Glomerular visceral epithelial cell (primary cell): ENCODE measurements around the gene CXCL10.
"Not testable (repeated sequence)": the region's sequence is repeated elsewhere in the genome, so short reads cannot be mapped to it uniquely, and the experiment has no call there.

Source experiments
- DNase-seq: peaks from one replicate; pipeline ENCODE4 v3.0.0-alpha.2; 2016; ENCODE audit errors: extremely low spot score

Gene CXCL10

DNA sequence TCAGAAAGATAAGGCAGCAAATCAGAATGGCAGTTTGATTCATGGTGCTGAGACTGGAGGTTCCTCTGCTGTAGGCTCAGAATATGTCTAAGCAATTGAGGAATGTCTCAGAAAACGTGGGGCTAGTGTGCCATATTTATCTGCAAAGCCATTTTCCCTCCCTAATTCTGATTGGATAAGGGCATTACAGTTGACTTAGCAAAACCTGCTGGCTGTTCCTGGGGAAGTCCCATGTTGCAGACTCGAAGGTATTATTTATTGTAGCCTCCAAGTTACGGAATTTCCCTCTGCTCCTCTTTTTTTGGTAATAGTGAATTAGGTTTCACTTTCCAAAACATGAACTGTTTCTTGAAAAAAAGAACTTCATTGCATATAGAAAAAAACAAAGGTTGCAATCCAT is at the start of gene CXCL10:
TSS of gene CXCL10 (minus strand) at position 109 of the 400 bp plus-strand sequence. CDS start at position 43, 66 bp downstream.
- peak; percentile 17 for DNase-seq

- no peak for DNase-seq
Observed at GRCh38 chr4:76072760-76073159, 49.5 kb upstream of the CXCL10 start.

DNA sequence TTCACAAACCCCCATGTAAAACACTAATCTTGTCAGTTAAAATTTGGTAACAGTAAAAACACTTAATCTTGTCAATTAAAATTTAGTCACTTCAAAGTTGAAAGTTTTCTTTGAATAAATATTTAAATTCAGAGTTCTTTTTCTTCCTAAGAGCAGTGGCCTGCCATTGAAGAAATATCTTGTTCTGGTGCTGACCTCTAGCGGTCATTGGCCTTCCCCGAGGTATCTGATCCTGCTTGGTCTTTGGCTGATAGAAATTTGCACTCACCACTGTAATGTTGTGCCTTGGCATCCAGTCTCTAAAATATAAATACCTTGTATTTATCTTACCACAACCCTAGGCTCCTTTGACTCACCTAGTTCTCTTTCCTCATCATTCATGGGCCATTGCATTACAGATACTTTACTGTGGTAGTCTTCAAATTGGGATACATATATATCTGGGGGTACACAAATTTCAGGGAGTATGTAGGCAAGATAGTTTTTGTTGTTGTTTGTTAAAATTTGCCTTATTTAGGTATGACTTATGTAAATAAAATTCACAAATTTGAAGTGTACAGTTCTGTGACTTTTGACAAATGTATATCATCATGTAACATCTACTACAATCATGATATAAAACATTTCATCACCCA is 44.5 kb upstream of the CXCL10 start:
- peak; percentile 67 for DNase-seq

- DNase-seq = no peak
Observed at GRCh38 chr4:76066546-76066945, 43.2 kb upstream of the CXCL10 start.

DNA sequence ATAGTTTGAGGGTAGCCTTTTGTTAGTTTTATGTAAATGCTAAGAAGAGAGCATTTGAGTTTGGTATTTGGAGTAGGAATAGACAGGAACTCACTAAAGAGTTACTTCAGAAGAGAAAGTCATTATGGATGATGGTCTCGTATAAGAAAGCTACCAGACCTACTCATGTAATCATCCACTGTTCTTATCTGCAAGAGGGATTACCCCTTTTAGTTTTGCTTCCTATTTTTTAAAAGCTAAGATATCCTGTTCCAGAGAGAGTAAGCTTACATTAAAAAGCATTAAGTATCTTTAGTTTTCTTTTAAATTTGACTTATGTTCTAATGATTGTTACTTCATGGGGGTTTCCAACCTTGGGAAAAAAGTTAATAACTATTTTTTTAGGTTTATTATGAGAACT is 38.7 kb upstream of the CXCL10 start:
- DNase-seq = no peak

DNA sequence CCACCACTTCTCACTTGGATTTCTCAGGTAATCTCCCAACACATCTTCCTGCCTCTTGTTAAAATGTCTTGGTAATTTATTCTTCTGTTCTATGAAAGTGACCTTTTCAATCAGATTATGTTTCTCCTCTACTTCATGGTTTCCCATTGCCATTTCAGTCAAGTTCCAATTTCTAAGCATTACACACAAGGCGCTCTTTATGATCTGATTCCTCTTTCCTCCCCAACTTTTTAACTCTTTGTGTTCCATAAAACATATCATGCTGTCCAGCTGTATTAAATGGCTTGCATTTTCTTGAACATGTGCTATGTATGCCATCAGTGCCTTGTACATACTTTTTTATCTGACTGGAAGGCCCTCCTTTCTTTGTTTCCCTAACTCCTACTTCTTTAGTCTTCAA is 38.1 kb upstream of the CXCL10 start:
- DNase-seq = no peak

DNA sequence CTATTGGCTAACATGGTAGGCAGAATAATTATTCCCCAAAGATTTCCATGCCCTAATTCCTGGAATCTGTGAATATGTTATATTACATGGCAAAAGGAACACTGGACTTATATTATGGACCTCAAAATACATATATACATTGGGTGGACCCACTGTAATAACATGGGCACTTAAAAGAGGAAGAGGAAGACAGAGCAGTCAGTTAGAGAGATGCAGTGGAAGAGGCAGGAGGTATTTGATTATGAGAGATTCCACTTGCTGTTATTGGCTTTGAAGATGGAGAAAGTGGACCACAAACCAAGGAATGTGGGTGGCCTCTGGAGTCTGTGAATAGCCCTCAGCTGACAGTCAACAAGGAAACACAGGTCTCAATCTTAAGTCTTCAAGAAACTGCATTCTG is 37.2 kb upstream of the CXCL10 start:
- DNase-seq = no peak

DNA sequence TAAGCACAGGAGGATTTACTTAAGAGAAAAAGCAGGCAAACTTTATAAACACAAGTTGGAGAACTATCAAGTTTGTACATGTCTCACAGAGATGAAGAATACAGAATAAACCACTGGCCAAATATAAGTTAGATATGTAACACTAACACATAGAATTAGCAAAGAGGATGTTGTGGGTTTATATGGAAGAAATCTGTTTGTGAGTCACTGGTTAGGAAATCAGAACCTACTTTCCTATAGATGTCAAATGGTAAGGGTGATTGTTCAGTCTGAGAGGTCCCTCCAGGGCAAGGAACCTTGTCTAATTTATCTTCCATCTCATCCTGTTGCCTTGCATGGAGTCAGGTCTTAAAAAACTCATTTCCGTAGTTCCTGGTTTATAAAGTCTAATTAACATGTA is 36.5 kb upstream of the CXCL10 start:
- no peak for DNase-seq

- no peak for DNase-seq
Observed at GRCh38 chr4:76058888-76059426, 35.7 kb upstream of the CXCL10 start.

GRCh38 chr4:76058302-76058701 is 35.0 kb upstream of the CXCL10 start:
- no peak for DNase-seq

DNA sequence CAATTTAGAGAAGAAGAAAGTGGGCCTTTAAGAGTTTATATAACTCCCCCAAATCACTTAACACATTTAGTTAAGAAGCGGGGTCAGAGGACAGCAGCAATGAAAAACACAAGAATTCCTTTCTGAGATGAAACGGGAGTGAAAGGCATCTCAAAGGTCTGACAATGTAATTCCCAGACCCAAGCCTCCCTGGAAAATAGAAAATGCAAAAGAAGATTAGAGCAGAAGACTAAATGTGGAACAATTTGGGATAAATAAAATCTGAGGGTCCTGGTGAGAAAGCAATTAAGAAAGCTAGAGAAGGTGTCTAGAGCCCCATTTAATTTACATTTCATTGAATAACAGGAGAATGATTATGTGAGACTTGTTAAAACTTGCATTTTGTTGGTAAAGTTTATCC is 32.1 kb upstream of the CXCL10 start:
- DNase-seq = no peak

DNA sequence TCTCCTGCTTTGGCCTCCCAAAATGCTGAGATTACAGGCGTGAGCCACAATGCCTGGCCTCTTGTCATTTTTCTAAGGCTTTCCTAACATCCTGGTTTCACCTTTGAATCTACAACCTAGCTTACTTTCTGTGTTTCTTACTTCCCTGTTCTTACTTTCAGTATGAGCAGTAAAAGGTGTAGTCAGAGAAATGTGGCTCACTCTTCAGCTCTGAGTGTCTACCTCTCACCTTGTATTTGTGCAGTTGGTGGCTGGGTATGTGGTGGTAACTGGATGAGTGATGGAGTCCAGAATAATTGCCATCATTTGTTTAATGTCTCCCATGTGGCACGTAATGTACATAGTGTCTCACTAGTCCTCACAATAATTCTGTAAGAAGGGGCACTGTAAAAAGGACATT is 31.7 kb upstream of the CXCL10 start:
- no peak for DNase-seq

- DNase-seq = no peak
Observed at GRCh38 chr4:76053730-76054129, 30.4 kb upstream of the CXCL10 start.

DNA sequence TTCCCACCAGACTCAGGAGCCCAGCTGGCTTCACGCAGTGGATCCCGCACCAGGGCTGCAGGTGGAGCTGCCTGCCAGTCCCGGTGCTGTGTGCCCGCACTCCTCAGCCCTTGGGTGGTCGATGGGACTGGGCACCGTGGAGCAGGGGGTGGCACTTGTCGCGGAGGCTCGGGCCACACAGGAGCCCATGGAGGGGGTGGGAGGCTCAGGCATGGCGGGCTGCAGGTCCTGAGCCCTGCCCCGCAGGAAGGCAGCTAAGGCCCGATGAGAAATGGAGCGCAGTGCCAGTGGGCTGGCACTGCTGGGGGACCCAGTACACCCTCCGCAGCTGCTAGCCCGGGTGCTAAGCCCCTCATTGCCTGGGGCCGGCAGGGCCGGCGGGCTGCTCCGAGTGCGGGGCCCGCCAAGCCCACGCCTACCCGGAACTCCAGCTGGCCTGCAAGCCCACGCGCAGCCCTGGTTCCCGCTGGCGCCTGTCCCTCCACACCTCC is 27.3 kb upstream of the CXCL10 start:
- DNase-seq = not testable (repeated sequence)

DNA sequence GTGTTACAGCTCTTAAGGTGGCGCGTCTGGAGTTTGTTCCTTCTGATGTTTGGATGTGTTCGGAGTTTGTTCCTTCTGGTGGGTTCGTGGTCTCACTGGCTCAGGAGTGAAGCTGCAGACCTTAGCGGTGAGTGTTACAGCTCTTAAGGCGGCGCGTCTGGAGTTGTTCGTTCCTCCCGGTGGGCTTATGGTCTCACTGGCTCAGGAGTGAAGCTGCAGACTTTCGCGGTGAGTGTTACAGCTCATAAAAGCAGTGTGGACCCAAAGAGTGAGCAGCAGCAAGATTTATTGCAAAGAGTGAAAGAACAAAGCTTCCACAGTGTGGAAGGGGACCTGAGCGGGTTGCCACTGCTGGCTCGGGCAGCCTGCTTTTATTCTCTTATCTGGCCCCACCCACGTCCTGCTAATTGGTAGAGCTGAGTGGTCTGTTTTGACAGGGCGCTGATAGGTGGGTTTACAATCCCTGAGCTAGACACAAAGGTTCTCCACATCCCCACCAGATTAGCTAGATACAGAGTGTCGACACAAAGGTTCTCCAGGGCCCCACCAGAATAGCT is 26.6 kb upstream of the CXCL10 start:
- not testable (repeated sequence) for DNase-seq

GRCh38 chr4:76044686-76045085 is 21.4 kb upstream of the CXCL10 start:
- DNase-seq = not testable (repeated sequence)

- not testable (repeated sequence) for DNase-seq
Observed at GRCh38 chr4:76043306-76043705, 20.0 kb upstream of the CXCL10 start.

DNA sequence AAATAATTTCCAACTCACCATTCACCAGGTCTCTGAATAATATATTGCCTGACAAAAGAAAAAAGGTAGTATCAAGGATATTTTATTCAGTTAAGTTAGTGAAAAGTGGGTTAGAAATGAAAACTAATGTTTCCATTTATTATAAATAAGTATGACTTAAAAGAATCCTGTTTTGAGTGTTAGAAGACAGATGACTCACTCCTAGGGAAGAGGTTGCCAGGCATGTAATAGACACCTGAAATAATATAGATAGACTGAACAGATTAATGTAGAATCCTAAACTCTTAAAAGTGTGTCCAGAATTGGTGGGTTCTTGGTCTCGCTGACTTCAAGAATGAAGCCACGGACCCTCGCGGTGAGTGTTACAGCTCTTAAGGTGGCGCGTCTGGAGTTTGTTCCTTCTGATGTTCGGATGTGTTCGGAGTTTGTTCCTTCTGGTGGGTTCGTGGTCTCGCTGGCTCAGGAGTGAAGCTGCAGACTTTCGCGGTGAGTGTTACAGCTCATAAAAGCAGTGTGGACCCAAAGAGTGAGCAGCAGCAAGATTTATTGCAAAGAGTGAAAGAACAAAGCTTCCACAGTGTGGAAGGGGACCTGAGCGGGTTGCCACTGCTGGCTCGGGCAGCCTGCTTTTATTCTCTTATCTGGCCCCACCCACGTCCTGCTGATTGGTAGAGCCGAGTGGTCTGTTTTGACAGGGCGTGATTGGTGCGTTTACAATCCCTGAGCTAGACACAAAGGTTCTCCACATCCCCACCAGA is 19.1 kb upstream of the CXCL10 start:
- DNase-seq = not testable (repeated sequence)

DNA sequence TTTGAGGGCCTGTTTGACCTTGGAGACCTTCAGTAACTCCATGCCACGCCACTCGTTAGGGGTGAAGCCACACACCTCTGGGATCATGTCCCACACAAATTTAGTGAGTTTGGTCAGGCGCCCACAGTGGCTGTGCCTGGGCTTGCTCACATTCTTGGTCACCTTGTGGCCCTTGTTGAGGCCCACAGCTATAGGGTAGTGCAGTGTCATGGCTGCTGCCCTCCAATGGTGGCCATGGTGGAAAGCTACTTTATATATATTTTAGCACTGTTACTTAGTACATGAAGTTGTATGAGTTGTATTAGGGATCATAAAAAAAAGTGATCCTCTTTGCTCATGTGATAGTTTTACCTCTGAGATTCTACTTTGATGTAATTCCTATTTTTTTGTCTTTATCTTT is 13.6 kb upstream of the CXCL10 start:
- no peak for DNase-seq

DNA sequence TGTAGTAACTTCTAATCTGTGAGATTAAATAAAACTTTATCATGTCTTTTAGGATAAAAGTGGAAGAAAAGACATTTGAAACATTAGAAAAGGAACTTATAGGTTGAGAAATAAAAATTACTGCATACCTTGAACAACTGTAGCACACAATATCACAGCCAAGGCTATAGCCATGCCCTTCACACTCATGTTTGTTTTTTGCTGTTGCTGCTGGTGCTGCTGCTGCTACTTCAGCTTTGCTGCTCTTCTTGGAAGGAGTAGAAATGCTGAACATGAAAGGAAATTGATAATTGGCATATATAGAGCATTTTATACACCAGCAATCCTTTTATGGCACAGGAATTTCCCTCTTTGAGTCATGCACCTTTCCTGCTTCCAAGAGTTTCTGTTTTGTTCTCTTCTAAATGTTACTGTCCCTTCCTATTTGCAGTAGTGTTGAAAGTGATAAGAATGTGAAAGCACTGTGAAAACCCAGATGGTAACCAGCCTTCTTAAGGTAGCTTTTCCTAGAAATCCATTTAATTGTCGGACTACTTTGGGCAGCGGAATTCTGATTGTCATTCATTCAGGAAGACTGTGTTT is 12.6 kb upstream of the CXCL10 start, which contains the start of gene CXCL11:
TSS of gene CXCL11 (minus strand) at position 272 of the 582 bp plus-strand sequence. CDS start at position 189, 83 bp downstream.
- no peak for DNase-seq

- DNase-seq = no peak
Observed at GRCh38 chr4:76035141-76035540, 11.8 kb upstream of the CXCL10 start.

DNA sequence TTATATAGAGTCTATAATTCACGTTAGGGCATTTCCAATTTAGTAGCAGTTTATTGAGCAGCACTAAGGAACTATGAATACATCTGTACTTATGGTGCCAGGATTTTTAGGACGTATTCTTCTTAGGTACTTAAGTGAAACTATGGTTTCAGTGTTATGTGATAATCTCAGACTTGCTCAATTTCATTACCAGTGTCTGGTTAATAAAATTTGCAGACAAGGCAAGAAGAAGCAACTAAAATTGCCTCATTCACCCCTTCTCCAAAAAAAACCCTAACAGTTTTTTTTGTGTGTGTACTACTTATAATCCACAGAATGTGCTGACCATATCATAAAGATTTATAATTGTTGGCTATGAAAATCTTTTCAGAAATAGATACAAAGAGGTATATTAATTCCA is 6.0 kb upstream of the CXCL10 start:
- no peak for DNase-seq
